ENCODE data around the gene JPH4. TPM values are rescaled to one million over a fixed set of nuclear protein-coding genes. Genes with fewer than 3 reads are reported as not detected.

Gene JPH4
- total and polyA plus RNA-seq, 2 donors (not counting 1 experiment from before 2014, with no cell fraction given) = not detected

DNA sequence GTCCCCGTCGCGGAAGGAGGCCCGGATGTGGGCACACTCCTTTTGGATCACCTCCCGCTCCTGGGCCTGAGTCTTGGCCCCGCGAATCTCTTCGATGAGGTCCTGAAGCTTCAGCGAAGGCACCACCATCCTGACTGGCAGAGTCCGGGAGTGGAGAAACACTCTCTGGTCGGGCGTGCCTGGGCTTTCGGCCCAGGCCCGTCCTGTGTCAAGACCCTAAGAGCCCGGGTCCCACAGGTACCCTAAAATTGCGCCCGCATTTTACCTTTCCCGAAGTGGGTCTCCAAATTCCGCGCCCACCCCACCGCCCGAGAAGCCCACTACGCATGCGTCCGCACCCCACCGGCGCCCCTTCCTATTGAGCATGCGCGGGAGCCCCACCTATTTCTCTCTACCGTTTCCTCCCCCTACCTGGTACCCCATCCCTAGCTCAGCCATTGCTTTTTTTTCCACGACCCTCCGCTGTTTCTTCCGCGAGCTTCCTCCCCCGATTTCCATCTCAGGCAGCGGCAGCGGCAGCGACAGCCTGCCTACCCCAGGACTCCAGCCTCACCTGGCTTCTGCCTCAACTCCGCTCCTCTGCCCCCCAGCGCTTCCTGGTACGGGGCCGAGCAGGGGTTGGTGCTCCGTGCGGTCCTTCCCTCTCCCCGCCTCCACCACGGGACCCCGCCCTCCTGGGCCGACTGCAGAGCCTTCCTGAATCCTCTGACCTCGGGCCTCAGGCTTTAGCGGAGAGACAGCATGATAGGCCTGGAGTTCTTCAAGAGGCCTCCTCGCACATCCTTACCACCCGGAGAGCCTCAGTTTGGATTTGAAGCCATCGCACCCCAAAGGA lies 11.2 kb downstream of the JPH4 start, which contains the start of gene AP1G2:
AP1G2 (minus strand) TSS at position 606 of the 835 bp plus-strand sequence; CDS start at position 129, 477 bp downstream.
- no peak for TF ChIP-seq EZH2 (IDR thresholded peaks at IDR 0.05; ENCODE audit: borderline replicate concordance, insufficient read depth, low read depth, low read length, poor library complexity, severe bottlenecking)
- TF ChIP-seq, protein P1, sequence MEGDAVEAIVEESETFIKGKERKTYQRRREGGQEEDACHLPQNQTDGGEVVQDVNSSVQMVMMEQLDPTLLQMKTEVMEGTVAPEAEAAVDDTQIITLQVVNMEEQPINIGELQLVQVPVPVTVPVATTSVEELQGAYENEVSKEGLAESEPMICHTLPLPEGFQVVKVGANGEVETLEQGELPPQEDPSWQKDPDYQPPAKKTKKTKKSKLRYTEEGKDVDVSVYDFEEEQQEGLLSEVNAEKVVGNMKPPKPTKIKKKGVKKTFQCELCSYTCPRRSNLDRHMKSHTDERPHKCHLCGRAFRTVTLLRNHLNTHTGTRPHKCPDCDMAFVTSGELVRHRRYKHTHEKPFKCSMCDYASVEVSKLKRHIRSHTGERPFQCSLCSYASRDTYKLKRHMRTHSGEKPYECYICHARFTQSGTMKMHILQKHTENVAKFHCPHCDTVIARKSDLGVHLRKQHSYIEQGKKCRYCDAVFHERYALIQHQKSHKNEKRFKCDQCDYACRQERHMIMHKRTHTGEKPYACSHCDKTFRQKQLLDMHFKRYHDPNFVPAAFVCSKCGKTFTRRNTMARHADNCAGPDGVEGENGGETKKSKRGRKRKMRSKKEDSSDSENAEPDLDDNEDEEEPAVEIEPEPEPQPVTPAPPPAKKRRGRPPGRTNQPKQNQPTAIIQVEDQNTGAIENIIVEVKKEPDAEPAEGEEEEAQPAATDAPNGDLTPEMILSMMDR (IDR thresholded peaks at IDR 0.05) = no peak
- Mint-ChIP-seq H3K4me1 (peaks cover 36% of the 10 kb centered on the region), H3K27me3 (peaks cover 11% of the 10 kb centered on the region), H3K4me3 (peak within 1 kb of the TSS; percentile 96), H3K9me3 (ENCODE audit: insufficient read depth) (no peaks in the 10 kb centered on the region), H3K27ac (peak within 1 kb of the TSS; percentile 96)
- ATAC-seq (ENCODE audit: low read depth) (peak; percentile 95), DNase-seq (peak; percentile 91)
- peaks cover 15 to 23% of the 10 kb centered on the region in 2 donors for H3K4me1 ChIP-seq (ENCODE audit: control insufficient read depth in 2 of 2, insufficient read depth in 2 of 2, low read length in 2 of 2)
- H3K36me3 ChIP-seq (replicated peaks in 1 of 2; ENCODE audit: control extremely low read depth in 1 of 2, control insufficient read depth in 1 of 2, extremely low read depth in 1 of 2, insufficient read depth in 2 of 2, low read length in 1 of 2) = peaks cover 0 to 38% of the 10 kb centered on the region in 2 experiments
- ChIA-PET CTCF (interaction anchor here (1.0 to 9.3 kb wide), 3 partner anchors 10 to 240 kb away, joined by 3 to 61 read pairs (median 24); partner anchors contain the start of gene THTPA), POLR2A (interaction anchor here (0.7 to 1.1 kb wide), 3 partner anchors 9 to 799 kb away, joined by 3 to 5 read pairs (median 3); partner anchors contain the start of gene PABPN1)
- peaks cover 22% of the 10 kb centered on the region for H4K20me1 ChIP-seq (ENCODE audit: control insufficient read depth, insufficient read depth, low read length, poor library complexity, severe bottlenecking)
- H2AFZ ChIP-seq (ENCODE audit: insufficient read depth, low read depth, low read length, poor library complexity, severe bottlenecking) = peak within 1 kb of the TSS; percentile 89
- peak within 1 kb of the TSS; percentile 82 for H3K9ac ChIP-seq (ENCODE audit: low read length)
- H3K27me3 ChIP-seq (replicated peaks in 1 of 4; ENCODE audit: control extremely low read depth in 1 of 4, control insufficient read depth in 3 of 4, insufficient read depth in 4 of 4, low read length in 3 of 4) = peaks cover 0 to 8% (median 3%) of the 10 kb centered on the region in 4 experiments
- peaks cover 29% of the 10 kb centered on the region for H3K79me2 ChIP-seq (ENCODE audit: control insufficient read depth, insufficient read depth, low read length)
- peak within 1 kb of the TSS; percentile 56 to 94 (median 80) for H3K4me3 ChIP-seq (ENCODE audit: control extremely low read depth in 1 of 5, extremely low read depth in 1 of 5, insufficient read depth in 1 of 5, low read depth in 2 of 5, low read length in 4 of 5)
- WGBS (ENCODE audit: insufficient coverage) = under 1% methylated on average over 49 of the region's 53 CpGs
- H3K9me3 ChIP-seq (ENCODE audit: control extremely low read depth in 1 of 3, control insufficient read depth in 2 of 3, insufficient read depth in 1 of 3, low read length in 2 of 3) = no peaks in the 10 kb centered on the region
- H3K27ac ChIP-seq (ENCODE audit: low read length in 2 of 2) = peak within 1 kb of the TSS; percentile 71 to 72
- peak within 1 kb of the TSS; percentile 76 for H3K4me2 ChIP-seq (replicated peaks; ENCODE audit: low read depth, low read length, poor library complexity, severe bottlenecking)
- intact Hi-C loops (cut with micrococcal nuclease) = loop anchor here (1.0 to 10.0 kb wide), 7 partner anchors 11 to 875 kb away; partner anchors contain the start of genes HOMEZ, NGDN, PCK2 and SDR39U1
